Ishikawa (cell line): ENCODE results near the gene PIGQ.

Source experiments
- CREB1 ChIP-seq: IDR thresholded peaks from 2 replicates; pipeline ENCODE4 v1.6.1; 2012; ENCODE audit warnings: low read depth
- EGR1 ChIP-seq: IDR thresholded peaks from 2 replicates; pipeline ENCODE4 v1.6.1; 2012
- EP300 ChIP-seq: IDR thresholded peaks from 2 replicates; pipeline ENCODE4 v1.6.1; 2012; ENCODE audit warnings: borderline replicate concordance
- MAX ChIP-seq: IDR thresholded peaks from 2 replicates; pipeline ENCODE4 v1.6.1; 2012
- TAF1 ChIP-seq: IDR thresholded peaks from 2 replicates; pipeline ENCODE4 v1.6.1; 2012; ENCODE audit warnings: low read depth, mild to moderate bottlenecking
- TCF12 ChIP-seq: IDR thresholded peaks from 2 replicates; pipeline ENCODE4 v1.6.1; 2012; ENCODE audit warnings: low read depth
- ZBTB7A ChIP-seq: IDR thresholded peaks from 2 replicates; pipeline ENCODE4 v1.6.1; 2012; ENCODE audit warnings: low read depth

- no peak for TF ChIP-seq EGR1
- TF ChIP-seq TAF1, result no peak
- TF ChIP-seq EP300, result no peak
- TF ChIP-seq CREB1, result no peak
- TF ChIP-seq MAX, result no peak
- TF ChIP-seq ZBTB7A, result no peak
- TF ChIP-seq TCF12, result no peak
These were observed 47.2 kb downstream of the PIGQ start for GRCh38 chr16:616733-617586.
